Skeletal muscle tissue (tissue), 4 donors: ENCODE data around the gene MED12L. TPM values are rescaled to one million over a fixed set of nuclear protein-coding genes. Genes with fewer than 3 reads are reported as not detected.

ENCODE experiments used
- H3K27ac ChIP-seq: one replicate; pipeline ENCODE4 v1.7.0; 2013; ENCODE audit warnings: mild to moderate bottlenecking, low read depth, low read length, inconsistent platforms
- H3K27me3 ChIP-seq, 3 donors: one replicate each; pipeline ENCODE4 v1.7.0; 2013; ENCODE audit warnings: low read length in 3 of 3; ENCODE audit not compliant: control insufficient read depth in 3 of 3, insufficient read depth in 3 of 3
- H3K36me3 ChIP-seq, 3 donors: one replicate each; pipeline ENCODE4 v1.7.0; 2013; ENCODE audit warnings: low read length in 3 of 3; ENCODE audit not compliant: control insufficient read depth in 3 of 3, insufficient read depth in 3 of 3
- H3K4me1 ChIP-seq, 3 donors: one replicate each; pipeline ENCODE4 v1.7.0; 2013; ENCODE audit warnings: low read length in 3 of 3, mild to moderate bottlenecking in 3 of 3; ENCODE audit not compliant: control insufficient read depth in 3 of 3, insufficient read depth in 3 of 3
- H3K4me3 ChIP-seq, 3 donors: one replicate each; pipeline ENCODE4 v1.7.0; 2013; ENCODE audit warnings: low read length in 3 of 3
- H3K9ac ChIP-seq, 3 donors: one replicate each; pipeline ENCODE4 v1.7.0; 2013; ENCODE audit warnings: low read length in 3 of 3, mild to moderate bottlenecking in 3 of 3, moderate library complexity in 2 of 3, low read depth in 1 of 3
- H3K9me3 ChIP-seq, 3 donors: one replicate each; pipeline ENCODE4 v1.7.0; 2013; ENCODE audit warnings: low read length in 3 of 3; ENCODE audit not compliant: control insufficient read depth in 3 of 3
- total RNA-seq: library from RNA; depleted of rRNA; stranded (reverse); fragments of >200 nt; gene quantifications from one replicate; pipeline ENCODE4 v1.2.3, GENCODE V29; 2014
- donor health status: Osteomylitis.

The MED12L gene
- total RNA-seq, 1 donor from 2014 or later = 8.9 TPM

DNA sequence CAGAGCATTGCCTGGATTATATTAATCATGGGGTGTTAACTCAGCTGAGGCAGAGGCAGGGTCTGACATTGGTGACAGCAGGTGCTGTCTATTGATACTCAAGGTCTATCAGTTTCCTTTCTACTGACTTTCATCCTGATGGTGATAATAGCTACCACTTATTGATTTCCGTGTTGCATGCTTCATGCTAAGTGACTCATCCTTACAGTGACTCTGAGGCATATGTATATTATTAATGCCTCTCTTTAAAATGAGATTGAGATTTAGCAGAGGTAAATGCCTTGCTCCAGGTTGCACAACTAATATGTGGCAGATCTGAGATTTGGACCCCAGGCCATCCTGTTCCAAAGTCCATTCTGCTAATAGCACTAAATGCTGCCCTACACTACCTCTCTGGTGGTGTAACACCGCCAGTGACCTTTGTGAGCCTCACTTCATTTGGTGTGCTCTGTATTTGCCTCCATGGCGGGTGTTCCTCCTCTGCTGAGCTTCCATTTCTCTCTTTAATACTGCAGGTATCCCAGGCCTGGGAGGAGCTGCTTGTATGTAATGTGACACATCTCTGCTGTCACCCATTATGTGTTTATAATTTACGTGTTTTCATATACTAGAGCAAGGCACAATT is 67.1 kb downstream of the MED12L start:
- H3K36me3 ChIP-seq = no peaks in the 10 kb centered on the region
- H3K27ac ChIP-seq = no peak overlapping the region
- no peaks in the 10 kb centered on the region for H3K4me1 ChIP-seq
- H3K9me3 ChIP-seq = no peaks in the 10 kb centered on the region
- no peak overlapping the region for H3K4me3 ChIP-seq
- H3K27me3 ChIP-seq = no peaks in the 10 kb centered on the region
- no peak overlapping the region for H3K9ac ChIP-seq

DNA sequence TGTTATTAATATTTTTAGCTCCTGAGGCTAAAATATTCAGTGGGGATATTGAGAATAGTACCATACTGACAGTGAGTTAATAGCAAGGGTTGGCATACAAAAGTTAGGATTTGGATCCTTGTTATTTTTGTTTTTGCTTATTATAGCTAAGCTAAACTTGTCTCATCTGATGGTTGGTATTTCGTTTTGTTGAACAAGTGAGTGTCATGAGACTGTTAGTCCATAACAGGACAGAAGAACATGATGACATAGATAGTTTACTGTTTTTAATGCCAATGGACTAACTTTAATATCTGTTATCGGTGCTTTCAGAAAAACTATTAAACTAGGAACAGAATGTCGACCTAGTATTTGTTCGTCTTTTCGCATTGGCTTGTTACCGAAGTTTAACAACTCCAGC is 69.1 kb downstream of the MED12L start:
- H3K9me3 ChIP-seq = no peaks in the 10 kb centered on the region
- H3K27ac ChIP-seq = no peak overlapping the region
- H3K27me3 ChIP-seq = no peaks in the 10 kb centered on the region
- H3K9ac ChIP-seq = no peak overlapping the region
- H3K4me1 ChIP-seq = no peaks in the 10 kb centered on the region
- H3K36me3 ChIP-seq = no peaks in the 10 kb centered on the region
- H3K4me3 ChIP-seq = no peak overlapping the region

DNA sequence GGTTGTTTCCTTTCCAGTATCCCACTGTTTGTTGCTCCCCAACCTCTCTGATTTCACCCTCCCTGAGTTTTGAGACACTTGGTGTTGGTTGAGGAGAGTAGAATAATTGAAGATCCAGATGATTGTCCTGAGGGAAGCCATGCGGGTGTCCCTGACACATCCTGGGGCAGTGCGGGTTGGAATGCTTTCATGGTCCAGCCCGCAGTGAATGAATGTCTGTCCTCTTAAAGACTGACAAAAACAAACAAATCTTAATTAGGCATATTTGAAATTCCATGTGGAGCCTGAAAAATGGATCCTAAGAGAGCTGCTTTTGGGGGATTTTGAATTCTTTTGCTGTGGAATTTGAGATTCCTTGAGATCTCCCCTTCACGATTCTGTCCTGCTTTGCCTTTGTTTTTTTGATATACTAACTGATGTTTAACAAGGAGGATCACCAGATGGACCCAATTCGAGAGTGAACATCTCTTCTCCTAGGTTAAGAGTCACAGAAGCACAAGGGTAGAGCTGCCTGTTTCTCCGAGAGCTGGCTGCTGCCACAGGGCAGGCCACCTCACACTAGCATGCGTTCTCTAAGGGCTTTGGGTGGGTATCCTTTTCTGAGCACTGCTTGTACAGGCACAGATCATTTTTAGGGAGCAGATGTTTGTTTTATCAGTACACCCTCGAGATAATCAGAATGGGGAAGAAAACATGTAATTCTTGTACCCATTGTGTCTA is 70.1 kb downstream of the MED12L start:
- no peak overlapping the region for H3K27ac ChIP-seq
- H3K4me3 ChIP-seq = no peak overlapping the region
- H3K36me3 ChIP-seq = no peaks in the 10 kb centered on the region
- H3K4me1 ChIP-seq = no peaks in the 10 kb centered on the region
- H3K27me3 ChIP-seq = no peaks in the 10 kb centered on the region
- H3K9me3 ChIP-seq = no peaks in the 10 kb centered on the region
- H3K9ac ChIP-seq = no peak overlapping the region

DNA sequence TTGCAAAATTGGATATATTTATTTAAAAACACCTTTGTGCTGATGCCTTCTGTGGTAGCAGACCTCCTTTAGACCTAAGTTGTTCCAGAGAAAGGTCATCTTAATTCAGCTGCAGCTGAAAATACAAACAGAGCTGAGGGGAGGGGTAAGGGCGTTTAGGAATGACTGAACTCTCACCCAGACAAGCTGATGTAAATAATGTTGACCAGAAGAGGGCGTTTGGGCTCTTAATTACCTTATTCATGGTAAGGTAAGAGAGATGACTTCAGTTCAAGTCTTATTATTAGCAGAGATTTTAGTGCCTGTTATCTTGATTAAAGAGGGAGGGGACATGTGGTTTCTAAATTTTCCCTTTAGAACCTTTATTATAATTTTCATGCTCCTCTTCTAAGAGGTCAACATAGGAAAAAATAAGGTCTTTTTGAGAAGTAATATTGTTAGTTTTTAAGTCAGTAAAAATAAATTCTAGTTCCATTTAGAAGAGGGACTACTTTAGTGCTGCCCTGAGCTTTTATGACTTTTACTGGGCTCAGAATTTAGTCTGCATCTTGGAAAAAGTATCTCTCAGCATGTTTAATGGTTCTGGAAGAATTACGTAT is 71.3 kb downstream of the MED12L start:
- no peaks in the 10 kb centered on the region for H3K4me1 ChIP-seq

DNA sequence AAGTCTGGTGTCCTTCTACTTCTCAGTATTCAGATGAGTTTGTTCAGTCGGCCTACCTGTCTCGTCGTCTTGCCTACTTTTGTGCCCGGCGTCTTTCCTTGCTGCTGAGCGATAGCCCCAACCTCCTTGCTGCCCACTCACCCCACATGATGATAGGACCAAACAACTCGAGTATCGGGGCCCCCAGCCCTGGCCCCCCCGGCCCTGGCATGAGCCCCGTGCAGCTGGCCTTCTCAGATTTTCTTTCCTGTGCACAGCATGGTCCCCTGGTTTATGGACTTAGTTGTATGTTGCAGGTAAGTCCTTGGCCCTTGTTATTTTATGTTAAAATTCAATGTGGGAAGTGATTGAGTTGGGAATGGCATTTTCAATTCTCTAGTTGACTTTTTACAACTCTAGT is 74.3 kb downstream of the MED12L start:
- Histone ChIP-seq H3K27me3 (no peaks in the 10 kb centered on the region), H3K9me3 (no peaks in the 10 kb centered on the region), H3K4me3 (no peak overlapping the region), H3K4me1 (no peaks in the 10 kb centered on the region), H3K36me3 (no peaks in the 10 kb centered on the region), H3K27ac (no peak overlapping the region), H3K9ac (no peak overlapping the region)

More for the DNA sequence above, 71.3 kb downstream of the MED12L start:
- no peak overlapping the region for H3K9ac ChIP-seq
- H3K9me3 ChIP-seq = no peaks in the 10 kb centered on the region
- no peak overlapping the region for H3K27ac ChIP-seq
- no peaks in the 10 kb centered on the region for H3K27me3 ChIP-seq
- H3K36me3 ChIP-seq = no peaks in the 10 kb centered on the region
- H3K4me3 ChIP-seq = no peak overlapping the region

DNA sequence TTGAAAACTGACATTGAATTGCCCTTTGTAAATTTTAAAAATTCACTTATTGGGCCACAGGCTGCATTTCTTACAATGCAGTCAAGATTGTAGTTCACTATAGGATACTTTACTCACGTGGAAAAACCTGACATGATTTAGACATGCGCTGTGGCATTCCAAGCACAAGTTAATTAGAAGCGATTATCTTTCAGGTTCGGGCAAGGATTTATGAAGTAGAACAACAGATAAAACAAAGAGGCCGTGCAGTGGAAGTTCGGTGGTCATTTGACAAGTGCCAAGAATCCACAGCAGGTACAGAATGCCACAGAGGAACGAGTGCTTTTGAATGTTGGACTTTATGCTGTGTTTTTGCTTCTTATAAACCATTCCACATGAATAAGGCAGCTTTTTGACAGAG is 79.8 kb downstream of the MED12L start:
- no peaks in the 10 kb centered on the region for H3K36me3 ChIP-seq
- no peak overlapping the region for H3K9ac ChIP-seq
- no peak overlapping the region for H3K4me3 ChIP-seq
- H3K27me3 ChIP-seq = no peaks in the 10 kb centered on the region
- peaks cover 4 to 5% (median 4%) of the 10 kb centered on the region in 3 donors for H3K4me1 ChIP-seq
- no peaks in the 10 kb centered on the region for H3K9me3 ChIP-seq
- no peak overlapping the region for H3K27ac ChIP-seq

DNA sequence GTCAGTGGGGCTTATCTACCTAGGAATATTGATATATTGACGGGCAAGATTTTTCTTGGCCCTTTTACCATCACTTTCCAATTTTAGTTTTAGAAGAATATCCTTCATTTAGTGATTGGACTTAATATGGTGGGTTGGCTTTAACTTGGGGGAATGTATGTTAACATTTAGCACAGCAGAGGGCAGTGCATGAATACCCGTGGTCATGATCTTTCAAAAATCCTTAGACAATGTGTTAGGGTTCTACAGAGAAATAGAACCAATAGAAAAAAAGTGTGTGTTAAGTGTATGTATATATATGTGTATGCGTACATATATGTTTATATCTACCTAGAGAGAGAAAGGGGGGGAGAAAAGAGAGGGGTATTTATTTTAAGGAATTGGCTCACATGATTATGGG is 80.7 kb downstream of the MED12L start:
- Histone ChIP-seq H3K4me3 (no peak overlapping the region), H3K9me3 (no peaks in the 10 kb centered on the region), H3K36me3 (no peaks in the 10 kb centered on the region), H3K4me1 (peaks cover 4 to 13% (median 7%) of the 10 kb centered on the region in 3 donors), H3K27ac (no peak overlapping the region), H3K9ac (no peak overlapping the region), H3K27me3 (no peaks in the 10 kb centered on the region)

DNA sequence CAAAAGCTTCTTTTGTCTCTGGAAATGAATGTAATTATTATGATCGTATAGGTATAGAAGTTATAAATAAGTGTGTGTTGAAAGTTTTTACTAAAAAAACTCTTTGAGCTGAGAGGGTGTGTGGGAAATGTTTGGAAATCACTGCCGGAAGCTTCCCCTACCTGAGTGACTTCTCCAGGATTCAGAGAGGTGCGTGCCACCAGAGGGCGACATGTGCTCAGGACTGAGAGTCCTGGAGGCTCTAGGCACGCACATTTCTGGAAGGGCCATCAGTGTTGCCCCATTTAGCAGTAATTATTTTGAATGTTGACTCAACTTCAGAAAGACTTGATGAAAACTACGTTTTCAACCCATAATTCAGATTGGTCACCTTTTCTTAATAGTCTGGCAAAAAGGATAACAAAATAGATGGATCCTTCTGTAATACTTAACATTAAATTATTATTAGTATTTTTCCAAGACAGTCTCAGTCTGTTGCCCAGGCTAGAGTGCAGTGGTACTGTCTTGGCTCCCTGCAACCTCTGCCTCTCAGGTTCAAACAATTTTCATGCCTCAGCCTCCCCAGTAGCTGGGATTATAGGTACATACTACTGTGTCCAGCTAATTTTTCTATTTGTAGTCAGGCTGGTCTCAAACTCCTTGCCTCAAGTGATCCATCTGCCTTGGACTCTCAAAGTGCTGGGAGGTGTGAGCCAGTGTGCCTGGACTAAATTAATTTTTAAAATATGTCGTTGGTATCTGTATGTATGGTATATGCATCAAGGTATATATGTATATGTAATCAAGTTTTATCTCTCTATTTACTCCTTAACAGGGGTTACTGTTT is 83.0 kb downstream of the MED12L start:
- Histone ChIP-seq H3K36me3 (no peaks in the 10 kb centered on the region), H3K4me1 (peaks cover 4 to 13% (median 7%) of the 10 kb centered on the region in 3 donors), H3K4me3 (no peak overlapping the region), H3K27ac (peak overlapping the region; percentile 28), H3K9me3 (no peaks in the 10 kb centered on the region), H3K9ac (no peak overlapping the region), H3K27me3 (no peaks in the 10 kb centered on the region)

DNA sequence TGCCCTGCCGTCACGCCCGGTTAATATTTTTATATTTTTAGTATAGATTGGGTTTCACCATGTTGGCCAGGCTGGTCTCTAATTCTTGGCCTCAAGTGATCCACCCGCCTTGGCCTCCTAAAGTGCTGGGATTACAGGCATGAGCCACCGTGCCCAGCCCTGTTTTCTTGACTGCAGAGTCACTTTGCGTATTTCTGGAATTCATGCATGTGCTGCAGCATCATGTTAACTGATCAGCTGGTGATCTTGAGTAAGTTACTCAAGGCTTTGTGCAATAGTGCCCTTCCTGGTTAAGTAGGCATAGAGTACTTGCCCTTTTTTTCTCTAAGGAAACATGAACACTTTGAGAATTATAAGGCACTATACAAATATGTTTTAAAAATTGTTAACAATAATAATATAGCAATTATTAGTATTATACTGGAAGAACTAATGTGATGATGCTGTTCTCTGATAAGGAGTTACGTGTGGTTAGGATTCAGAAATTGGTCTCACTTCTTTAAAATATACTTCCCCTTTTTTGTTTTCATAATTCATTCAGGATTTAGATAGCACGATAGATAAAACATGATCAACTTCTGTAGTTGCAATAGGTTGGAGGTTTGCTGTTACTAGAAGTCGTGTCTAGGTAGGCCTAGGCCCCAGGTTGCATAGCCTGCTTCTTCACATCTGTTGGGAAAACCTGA is 83.9 kb downstream of the MED12L start:
- Histone ChIP-seq H3K36me3 (no peaks in the 10 kb centered on the region), H3K27me3 (no peaks in the 10 kb centered on the region), H3K4me3 (no peak overlapping the region), H3K4me1 (peaks cover 4 to 13% (median 7%) of the 10 kb centered on the region in 3 donors), H3K27ac (peak overlapping the region; percentile 60), H3K9ac (no peak overlapping the region), H3K9me3 (no peaks in the 10 kb centered on the region)
